Right lung (tissue), 5 donors: ENCODE data around the gene IQSEC1. TPM values are rescaled to one million over a fixed set of nuclear protein-coding genes. Genes with fewer than 3 reads are reported as not detected.
A peak's percentile ranks its signal among the peaks of the same experiment; 100 is the strongest.
"Not testable (repeated sequence)": the region's sequence is repeated elsewhere in the genome, so short reads cannot be mapped to it uniquely, and the experiment has no call there.

Experiments used
- DNase-seq, 2 donors: peaks; one replicate each; pipeline ENCODE4 v3.0.0-alpha.2; 2013
- polyA plus RNA-seq, 5 donors: library from polyadenylated mRNA; unstranded; fragments of 120-200 nt; gene quantifications; one replicate each; pipeline versions ENCODE4 v1.2.1 to v1.2.3, GENCODE V29; 2013; ENCODE audit warnings: inconsistent platforms in 1 of 5, low replicate concordance in 1 of 5; ENCODE audit not compliant: insufficient read length in 5 of 5, insufficient read depth in 1 of 5

IQSEC1 gene
- polyA plus RNA-seq, 5 donors: 21.7 to 31.2 (median 29.6) TPM

DNA sequence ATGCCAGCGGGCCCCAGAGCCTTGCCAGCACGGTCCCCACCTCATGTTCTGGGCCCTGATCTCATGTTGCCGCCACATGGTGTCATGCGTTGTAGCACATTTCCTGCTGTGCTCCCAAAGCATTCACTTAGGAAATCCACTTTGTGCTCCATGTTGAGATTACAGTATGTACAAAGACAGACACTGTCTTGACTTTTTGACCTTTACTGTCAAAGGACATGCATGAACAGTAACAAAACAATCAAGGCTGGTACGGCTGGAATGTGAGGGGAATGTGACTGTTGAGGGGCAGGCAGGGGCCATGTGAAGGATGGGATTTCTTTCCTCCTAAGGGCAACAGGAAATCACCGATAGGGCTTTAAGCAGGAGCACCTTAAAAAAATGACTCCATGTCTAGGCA is 178.6 kb downstream of the IQSEC1 start:
- no peak for DNase-seq

DNA sequence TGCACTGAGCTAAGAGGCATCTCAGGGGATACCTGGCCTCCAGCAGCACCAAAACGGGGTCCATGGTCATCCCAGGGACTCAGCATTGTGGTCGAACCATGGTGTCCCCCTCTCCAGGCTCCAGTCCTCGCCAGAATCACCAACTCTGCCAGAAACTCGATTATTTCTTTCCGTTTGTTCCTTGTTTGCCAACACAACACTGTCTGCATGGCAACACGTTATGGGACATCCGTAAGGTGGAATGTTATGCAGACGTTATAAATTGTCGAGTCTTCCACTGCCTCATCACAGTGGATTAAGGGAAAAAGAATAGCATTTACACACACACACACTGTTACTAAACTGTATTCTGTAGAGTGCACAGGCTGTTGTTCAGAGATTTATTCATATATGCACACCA is 179.4 kb downstream of the IQSEC1 start:
- DNase-seq: no peak

DNA sequence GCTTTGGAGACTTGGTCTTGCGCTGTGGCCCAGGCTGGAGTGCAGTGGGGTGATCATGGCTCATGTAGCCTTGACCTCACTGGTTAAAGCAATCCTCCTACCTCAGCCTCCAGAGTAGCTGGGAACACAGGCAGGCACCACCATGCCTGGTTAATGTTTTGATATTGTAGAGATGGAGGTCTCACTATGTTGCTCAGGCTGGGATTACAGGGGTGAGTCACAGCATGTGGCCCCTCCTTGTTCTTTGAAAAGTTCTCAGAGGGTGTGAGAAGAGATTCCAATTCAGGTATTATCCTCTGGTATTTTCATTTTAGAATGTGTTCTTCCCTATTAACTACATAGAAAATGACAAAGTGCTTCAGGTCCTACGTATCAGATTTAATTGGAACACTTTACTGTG is 180.0 kb downstream of the IQSEC1 start:
- DNase-seq: no peak

DNA sequence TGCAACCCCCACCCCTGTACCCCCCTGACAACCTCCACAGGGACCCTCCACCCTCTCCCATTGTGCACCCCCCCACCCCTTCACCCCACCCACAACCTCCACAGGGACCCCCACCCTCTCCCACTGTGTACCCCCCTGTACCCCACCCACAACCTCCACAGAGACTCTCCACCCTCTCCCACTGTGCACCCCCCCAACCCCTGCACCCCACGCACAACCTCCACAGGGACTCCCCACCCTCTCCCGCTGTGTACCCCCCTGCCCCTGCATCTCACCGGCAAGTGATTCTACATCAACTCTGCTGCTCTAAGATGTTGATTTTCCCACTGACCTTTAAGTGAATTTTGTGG is 180.4 kb downstream of the IQSEC1 start:
- no peak for DNase-seq

DNA sequence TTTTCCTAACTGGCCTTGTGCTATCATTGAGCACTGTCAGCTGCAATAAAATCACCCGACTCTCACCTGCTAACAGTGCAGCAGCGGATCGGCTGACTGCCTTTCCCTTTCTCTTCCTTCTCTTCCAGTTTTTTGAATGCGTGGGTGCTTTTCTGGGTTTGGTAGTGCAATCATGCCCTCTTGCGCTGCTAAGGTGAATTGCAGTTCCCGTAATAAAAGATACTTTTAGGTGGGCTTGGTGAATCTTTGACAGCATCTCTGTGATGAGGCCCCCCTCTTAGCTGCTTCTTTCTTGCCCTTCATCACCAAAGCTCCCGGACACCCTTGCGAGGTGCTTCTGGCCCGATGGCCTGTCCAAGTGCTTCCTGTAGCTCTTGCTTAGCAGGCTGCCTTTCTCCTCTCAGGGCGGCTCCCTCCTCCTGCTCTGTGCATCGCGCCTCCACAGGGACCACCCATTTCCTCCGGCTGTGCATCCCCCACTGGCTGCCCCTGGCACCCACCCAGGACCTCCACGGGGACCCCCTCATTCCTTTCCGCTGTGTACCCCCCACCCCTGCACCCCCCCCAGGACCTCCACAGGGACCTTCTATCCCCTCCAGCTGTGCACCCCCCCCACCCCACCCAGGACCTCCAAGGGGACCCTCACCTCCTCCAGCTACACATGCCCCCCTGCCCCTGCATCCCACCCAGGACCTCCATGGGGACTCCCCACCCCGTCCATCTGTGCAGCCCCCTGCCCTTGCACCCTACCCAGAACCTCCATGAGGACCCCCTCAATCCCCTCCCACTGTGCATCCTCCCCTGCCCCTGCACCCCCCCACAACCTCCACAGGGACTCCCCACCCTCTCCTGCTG is 181.0 kb downstream of the IQSEC1 start:
- peak in 1 of 2 donors; percentile 55 for DNase-seq

DNA sequence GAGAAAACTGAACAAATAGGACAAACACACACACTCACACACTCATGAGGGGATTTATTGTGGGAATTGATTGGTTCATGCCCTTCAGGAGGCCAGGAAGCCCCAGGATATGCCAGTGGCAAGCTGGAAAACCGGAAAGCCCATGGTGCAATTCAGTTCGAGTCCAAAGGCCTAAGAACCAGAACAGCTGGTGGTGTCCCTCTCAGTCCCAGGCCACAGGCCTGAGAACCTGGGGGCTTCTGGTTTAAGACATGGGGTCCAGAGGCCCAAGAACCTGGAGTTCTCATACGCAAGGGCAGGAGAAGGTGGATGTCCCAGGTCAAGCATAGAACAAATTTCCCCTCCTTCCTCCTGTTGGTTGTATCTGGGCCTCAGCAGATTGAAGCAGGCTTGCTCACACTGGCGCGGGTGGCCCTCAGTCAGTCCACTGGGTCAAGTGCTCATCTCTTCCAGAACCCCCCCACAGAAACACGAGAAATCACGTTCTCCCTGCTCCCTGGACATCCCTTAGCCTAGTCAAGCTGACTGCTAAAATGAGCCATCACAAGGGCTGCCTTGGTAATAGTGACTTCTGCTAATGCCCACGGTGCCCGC is 181.7 kb downstream of the IQSEC1 start:
- DNase-seq: no peak

DNA sequence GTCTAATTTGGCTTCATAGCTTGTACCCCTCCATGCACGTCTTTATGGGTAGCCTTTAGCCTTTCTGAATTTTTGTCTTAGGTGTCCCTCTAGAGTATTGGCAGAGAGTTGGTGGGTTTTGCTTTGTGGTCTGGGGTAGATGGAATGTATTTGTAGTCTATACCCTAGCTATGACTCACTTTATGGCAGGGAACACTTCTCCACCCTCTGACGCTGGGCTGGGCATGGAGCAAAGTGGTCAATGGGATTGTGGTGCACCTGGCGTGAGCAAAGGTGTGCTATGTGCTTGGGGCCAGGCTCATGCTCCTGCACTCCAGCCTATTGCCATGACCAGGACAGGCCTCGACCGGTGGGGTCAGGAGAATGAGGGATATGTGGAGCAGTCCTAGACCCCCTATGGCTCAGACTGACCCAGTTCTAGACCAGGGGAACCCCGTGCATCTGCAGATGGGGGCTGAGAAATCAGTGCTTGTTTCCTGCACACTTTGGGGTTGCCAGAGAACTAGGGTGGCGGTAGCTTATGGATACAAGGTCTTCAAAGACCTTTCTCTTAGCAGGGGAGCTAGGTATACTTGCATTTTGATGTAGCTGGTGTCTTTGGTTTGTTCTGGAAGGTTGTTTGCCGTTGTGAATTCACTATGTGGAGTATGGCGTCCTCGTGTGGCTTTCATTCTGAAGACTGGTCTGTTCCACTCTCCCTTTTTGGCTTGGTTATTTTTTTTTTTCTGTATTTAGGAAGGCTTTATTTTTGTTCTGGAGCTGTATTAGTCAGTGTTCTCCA is 182.4 kb downstream of the IQSEC1 start:
- DNase-seq: no peak

DNA sequence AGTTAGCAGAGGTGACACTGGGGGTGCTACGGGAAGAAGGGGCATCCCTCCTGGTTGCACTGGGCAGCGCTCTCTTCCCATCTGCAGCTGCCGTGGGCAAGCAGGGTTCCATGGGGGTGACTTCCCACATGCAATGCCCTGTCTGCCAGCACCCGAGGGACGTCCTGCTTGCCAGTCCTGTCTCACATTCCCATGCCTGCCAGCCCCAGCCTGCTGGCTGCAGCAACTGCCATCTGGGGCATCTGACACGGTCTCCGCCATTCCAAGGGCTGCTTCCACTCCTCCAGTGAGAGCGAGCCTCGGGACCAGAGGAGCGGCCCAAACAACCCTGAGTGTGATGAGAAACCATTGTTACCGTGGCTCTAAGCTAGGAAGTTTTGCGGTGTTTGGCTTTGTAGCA is 186.5 kb downstream of the IQSEC1 start:
- DNase-seq: no peak

DNA sequence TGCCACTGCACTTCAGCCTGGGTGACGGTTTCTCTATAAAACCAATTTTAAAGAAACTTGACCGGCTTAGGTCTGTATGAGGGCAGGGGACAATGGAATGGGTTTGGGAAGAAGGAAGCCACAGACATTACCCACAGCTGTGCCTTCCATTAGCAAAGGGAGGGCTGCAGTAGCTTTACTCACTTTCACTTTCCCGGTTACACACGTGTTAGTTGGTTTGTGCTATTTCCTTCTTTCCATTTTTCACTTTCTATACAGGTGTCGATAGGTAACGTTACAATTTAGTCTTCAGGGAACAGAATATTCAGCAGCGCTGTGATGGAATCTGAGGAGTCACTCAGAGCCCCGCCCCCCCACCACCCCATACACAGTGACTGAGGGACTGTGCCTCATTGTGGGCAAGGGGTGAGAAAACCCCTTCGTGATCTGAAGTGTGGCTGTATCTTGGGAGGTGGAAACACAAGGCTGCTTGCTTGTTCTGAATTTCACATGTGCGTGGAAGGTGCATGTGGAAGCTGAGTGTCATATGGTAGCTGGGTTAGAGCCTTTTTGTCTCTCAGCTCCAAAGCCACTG is 187.0 kb downstream of the IQSEC1 start:
- DNase-seq: no peak

DNA sequence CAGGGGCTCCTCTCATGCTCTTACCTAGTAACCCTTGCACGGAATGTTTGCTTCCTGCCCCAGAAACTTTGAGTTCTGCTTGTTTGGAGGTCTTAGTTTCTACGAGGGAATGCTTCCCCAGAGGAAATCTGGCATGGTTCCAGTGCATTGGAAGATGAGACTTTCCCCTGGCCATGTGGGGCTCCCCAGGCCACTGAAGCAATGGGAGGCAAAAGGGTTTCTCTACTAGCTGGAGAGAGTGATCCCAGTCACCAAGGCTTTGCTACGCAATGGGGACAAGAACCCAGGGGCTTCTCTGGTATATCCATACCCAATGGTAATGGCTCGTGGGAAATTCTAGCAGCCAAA is 187.7 kb downstream of the IQSEC1 start:
- no peak for DNase-seq

DNA sequence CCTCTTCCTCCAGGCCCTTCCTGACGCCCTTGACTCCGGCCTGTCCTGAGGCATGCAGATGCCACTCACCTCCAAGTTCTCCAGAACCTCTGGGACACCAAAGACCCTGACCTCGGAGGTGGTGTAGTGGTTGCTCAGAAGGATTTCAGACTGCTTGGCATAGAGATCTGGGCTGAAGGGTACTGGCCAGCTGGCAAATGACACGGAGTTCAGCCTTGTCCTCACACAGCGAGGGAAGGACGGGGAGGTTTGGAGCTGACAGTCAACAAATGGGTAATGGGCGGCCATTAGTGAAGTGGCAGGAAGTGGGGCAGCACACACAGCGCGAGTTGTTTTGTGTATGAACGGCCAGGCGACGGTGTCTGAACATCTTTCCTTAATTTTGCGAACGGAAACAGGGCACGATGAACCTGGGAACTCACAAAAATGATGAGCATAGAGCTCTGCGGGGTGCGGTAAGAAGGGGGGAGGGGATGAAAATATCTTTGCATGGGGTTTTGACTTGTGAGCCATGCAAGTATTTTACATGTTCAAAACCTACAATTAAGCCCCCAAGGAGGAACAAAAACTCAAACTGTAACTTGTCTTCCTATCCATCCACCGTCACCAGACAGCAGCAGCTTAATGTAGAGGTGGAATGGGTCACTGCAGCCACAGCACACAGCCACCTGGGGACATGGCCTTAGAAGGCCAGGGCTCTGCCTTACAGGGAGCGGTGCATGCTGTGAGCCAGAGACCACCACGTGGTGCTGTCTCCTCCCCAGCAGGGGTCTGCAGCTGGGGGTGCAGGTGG is 188.2 kb downstream of the IQSEC1 start:
- DNase-seq: no peak

DNA sequence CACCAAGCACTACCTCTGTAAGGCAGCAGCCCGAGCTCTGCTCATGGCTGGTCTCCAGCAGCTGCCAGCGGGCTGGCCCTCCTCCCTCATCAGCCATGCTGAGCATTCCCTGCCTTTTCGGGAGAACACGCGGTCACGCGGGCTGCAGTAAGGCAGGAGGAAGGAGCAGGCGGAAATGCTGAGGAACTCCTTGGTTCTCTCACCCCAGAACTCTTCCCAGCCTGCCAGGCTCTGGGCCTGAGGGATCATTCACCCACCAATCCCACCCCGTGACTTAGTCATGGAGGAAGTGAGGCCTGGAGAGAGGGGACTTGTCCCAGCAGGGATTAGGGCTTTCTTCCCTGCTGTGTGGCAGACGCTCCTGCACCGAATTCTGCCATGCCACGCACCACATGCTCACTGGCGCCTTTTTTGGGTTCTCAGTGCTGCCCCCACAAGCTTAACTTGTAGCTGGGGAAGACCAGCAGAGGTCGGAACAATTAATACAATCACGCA is 189.0 kb downstream of the IQSEC1 start:
- no peak for DNase-seq

DNA sequence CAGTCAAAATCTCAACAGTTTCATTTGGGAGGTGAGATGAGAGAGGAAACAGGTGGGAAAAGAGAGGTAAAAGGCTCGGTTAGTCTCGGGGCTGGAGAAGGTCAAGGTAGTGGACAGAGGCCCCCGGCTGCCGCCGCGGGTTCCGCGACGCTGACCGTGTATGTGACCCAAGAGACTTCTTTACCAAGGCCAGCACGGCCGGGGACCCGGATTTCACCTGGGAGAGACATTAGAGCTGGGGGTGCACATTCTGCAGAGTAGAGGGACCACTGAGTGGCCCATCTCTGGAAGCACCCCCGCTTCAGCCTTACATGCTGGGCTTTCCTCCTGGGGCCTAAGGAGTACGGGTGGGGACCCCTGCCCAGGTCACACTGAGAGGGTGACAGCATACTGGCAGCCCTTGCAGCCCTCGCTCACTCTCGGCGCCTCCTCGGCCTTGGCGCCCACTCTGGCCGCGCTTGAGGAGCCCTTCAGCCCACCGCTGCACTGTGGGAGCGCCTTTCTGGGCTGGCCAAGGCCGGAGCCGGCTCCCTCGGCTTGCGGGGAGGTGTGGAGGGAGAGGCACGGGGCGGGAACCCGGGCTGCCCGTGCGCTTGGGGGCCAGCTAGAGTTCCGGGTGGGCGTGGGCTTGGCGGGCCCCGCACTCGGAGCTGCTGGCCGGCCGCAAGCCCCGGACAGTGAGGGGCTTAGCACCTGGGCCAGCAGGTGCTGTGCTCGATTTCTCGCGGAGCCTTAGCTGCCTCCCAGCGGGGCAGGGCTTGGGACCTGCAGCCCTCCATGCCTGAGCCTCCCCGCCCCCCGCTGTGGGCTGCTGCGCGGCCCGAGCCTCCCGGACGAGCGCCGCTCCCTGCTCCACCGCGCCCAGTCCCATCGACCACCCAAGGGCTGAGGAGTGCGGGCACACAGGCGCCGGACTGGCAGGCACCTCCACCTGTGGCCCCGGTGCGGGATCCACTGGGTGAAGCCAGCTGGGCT is 190.6 kb downstream of the IQSEC1 start:
- DNase-seq: no peak

DNA sequence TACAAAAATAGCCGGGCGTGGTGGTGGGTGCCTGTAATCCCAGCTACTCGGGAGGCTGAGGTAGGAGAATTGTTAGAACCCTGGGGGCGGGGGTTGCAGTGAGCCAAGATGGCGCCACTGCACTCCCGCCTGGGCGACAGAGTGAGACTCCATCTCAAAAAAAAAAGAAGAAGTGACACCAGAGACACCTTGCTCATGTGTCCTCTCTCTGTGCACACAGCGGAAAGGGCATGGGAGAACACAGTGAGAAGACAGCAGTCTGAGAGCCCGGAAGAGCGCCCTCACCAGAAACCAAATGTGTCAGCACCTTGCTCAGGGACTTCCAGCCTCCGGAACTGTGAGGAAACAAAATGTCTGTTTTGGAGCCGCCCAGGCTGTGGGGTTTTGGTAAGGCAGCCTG is 191.4 kb downstream of the IQSEC1 start:
- not testable (repeated sequence) for DNase-seq

DNA sequence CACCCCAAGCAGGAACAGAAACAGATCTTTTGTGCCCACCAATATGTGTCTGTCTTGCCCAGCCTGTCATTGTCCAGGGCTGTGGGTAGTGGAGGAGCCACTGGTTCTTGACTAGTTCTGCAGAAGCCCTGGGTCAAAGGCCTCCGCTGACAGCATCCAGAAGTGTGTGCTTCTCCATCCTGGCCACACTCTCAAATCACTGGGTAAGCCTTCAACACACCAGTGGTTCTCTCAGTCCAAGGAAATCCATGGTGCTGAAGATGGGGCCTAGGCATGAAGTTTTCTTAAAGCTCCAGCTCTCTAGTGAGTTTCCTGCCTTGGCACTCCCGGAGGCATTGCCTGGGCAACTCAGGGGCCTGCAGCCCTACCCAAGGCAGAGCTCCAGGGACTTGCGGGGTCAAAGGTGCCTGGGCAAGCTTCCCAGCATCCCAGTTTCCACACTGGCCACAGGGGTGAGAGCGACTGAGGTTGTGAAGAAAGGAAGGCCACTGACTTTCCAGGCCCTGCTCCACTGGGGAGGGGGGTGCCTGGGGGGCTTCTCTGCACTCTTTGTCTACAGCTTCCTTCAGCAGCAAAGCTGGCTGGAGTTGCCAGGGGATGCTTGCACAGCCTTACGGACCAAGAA is 193.9 kb downstream of the IQSEC1 start:
- DNase-seq: no peak

DNA sequence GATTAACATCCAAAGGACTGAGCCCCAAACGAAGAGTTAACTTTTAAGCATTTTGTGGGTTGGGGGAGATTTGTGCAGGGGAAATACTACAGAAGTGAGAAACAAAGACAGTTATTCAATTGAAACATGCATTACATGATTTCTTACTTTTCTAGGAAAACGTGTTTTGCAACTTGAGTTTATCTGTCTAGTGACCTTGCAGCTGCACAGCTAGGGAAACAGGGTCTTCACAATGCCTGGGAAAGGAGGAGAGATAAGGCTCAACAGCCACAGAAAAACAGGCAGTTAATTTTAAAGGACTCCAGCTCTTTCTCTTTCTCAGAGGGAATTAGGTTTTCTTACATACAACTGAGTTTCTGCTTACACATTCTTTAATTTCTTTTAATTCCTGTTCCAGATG is 194.5 kb downstream of the IQSEC1 start:
- DNase-seq: not testable (repeated sequence)

DNA sequence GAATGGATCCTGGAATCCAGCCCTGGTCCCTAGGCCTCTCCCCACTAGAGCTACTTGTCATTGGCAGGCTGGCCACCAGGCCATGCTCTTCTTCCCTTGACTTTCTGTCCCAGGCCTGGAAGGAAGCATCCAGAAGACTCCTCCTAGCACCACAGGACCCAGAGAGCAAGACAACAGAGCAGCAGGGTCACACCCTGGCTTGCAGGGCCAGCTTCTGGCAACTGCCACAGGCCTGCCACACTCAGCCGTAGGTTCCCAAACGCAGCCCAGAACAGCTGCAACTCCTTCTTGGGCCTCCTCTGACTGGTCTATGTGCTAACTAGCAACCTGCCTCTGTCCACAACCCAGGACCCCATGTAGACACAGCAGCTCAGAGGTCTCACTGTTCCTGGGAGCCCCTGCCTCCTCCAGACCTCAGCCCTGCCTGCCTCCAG is 195.1 kb downstream of the IQSEC1 start:
- DNase-seq: no peak

DNA sequence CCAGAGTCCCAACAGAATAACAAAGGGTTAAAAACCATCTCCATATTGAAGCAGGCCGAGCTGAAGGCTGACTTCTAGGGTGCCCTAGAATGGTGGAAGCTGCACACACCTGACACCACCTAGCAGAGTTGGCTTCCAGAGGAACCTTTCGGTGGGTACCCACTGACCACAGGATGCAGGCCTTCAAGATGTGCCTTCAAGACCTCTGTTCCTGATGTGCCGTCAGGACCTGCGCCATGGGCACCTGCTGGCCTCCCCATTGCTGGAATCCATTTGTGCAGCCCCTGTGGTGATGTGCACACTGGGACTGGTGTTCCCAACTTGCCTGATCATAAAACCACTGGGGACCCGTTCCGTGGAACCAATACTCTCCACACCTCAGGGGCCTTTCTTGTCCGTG is 196.2 kb downstream of the IQSEC1 start:
- DNase-seq: no peak
